WTC11 (cell line): ENCODE measurements around the gene CBX1. TPM values are rescaled to one million over a fixed set of nuclear protein-coding genes. Genes with fewer than 3 reads are reported as not detected.

Experiments
- ATAC-seq: fragments of 200-7000 bp; cut with Tn5 transposase; 2 replicates; pipeline ENCODE4 v1.10.0; 2021; ENCODE audit warnings: mild to moderate bottlenecking, moderate library complexity
- CTCF ChIA-PET: fragments of 300-600 bp; sonication (Branson Sonifier 250); formaldehyde crosslinking; loops from one replicate; lab custom pipeline; 2021; ENCODE audit warnings: antibody characterized with exemption; lab: Charles Lee
- POLR2A ChIA-PET: fragments of 350-600 bp; sonication (Branson Sonifier 250); formaldehyde crosslinking; loops from one replicate; lab custom pipeline; 2021; ENCODE audit warnings: antibody characterized with exemption; lab: Charles Lee
- DNase-seq: peaks from one replicate; pipeline ENCODE4 v3.0.0; 2021; ENCODE audit warnings: low spot score
- H3K27ac Mint-ChIP-seq: 2 replicates; pipeline ENCODE4 v1.8.0; 2021; ENCODE audit warnings: mixed read lengths
- H3K27me3 Mint-ChIP-seq: 2 replicates; pipeline ENCODE4 v1.8.0; 2021; ENCODE audit warnings: low read depth, mild to moderate bottlenecking, moderate library complexity, mixed read lengths
- H3K36me3 Mint-ChIP-seq: 2 replicates; pipeline ENCODE4 v1.8.0; 2021; ENCODE audit warnings: mixed read lengths
- H3K4me1 Mint-ChIP-seq: 2 replicates; pipeline ENCODE4 v1.8.0; 2022; ENCODE audit warnings: mixed read lengths
- H3K4me3 Mint-ChIP-seq: 2 replicates; pipeline ENCODE4 v1.8.0; 2021; ENCODE audit warnings: mild to moderate bottlenecking, moderate library complexity, mixed read lengths
- H3K9me3 Mint-ChIP-seq: 2 replicates; pipeline ENCODE4 v1.8.0; 2021; ENCODE audit warnings: mixed read lengths
- ATF1 ChIP-seq: sonication (generic); formaldehyde crosslinking; IDR thresholded peaks from 2 replicates; pipeline ENCODE4 v1.8.1; 2023; ENCODE audit warnings: mild to moderate bottlenecking, moderate library complexity, missing genetic modification reagents
- CBFB ChIP-seq: sonication (generic); formaldehyde crosslinking; IDR thresholded peaks from 2 replicates; pipeline ENCODE4 v1.8.1; 2022; ENCODE audit warnings: mild to moderate bottlenecking, low read depth, missing genetic modification reagents
- ELF4 ChIP-seq: sonication (generic); formaldehyde crosslinking; IDR thresholded peaks from 2 replicates; pipeline ENCODE4 v1.8.1; 2022; ENCODE audit warnings: low read depth, mild to moderate bottlenecking, moderate library complexity, missing genetic modification reagents
- EMX1 ChIP-seq: fragments of 250-450 bp; sonication (Bioruptor Pico); IDR thresholded peaks from 2 replicates; pipeline ENCODE4 v1.8.0; 2021; ENCODE audit warnings: mild to moderate bottlenecking
- ESRRA ChIP-seq: sonication (generic); formaldehyde crosslinking; IDR thresholded peaks from 2 replicates; pipeline ENCODE4 v1.8.1; 2022; ENCODE audit warnings: mild to moderate bottlenecking, missing genetic modification reagents, borderline replicate concordance
- FOXJ3 ChIP-seq: sonication (generic); formaldehyde crosslinking; IDR thresholded peaks from 2 replicates; pipeline ENCODE4 v1.9.0; 2021; ENCODE audit warnings: missing genetic modification reagents, mild to moderate bottlenecking, borderline replicate concordance
- GTF2I ChIP-seq: fragments of 250-450 bp; sonication (Bioruptor Pico); conservative IDR thresholded peaks from 2 replicates; pipeline ENCODE4 v1.4.0; 2021; ENCODE audit warnings: mild to moderate bottlenecking
- MYBL2 ChIP-seq: sonication (generic); formaldehyde crosslinking; IDR thresholded peaks from 2 replicates; pipeline ENCODE4 v1.8.1; 2023; ENCODE audit warnings: mild to moderate bottlenecking, moderate library complexity, missing genetic modification reagents
- NFATC4 ChIP-seq: fragments of 250-450 bp; sonication (Bioruptor Pico); IDR thresholded peaks from 2 replicates; pipeline ENCODE4 v1.9.0; 2021; ENCODE audit warnings: mild to moderate bottlenecking
- PRRX2 ChIP-seq: fragments of 250-450 bp; sonication (Bioruptor Pico); IDR thresholded peaks from 2 replicates; pipeline ENCODE4 v1.8.0; 2021; ENCODE audit warnings: mild to moderate bottlenecking
- TEAD1 ChIP-seq: sonication (generic); formaldehyde crosslinking; IDR thresholded peaks from 2 replicates; pipeline ENCODE4 v1.8.0; 2022; ENCODE audit warnings: mild to moderate bottlenecking, missing genetic modification reagents
- ZNF121 ChIP-seq: sonication (generic); formaldehyde crosslinking; IDR thresholded peaks from 2 replicates; pipeline ENCODE4 v1.8.0; 2023; ENCODE audit warnings: missing genetic modification reagents
- ZNF138 ChIP-seq: sonication (generic); formaldehyde crosslinking; conservative IDR thresholded peaks from 2 replicates; pipeline ENCODE4 v1.8.1; 2022; ENCODE audit warnings: mild to moderate bottlenecking, moderate library complexity, missing genetic modification reagents
- ZNF219 ChIP-seq: sonication (generic); formaldehyde crosslinking; IDR thresholded peaks from 2 replicates; pipeline ENCODE4 v1.8.0; 2023; ENCODE audit warnings: missing genetic modification reagents, mild to moderate bottlenecking, borderline replicate concordance
- ZNF263 ChIP-seq: sonication (generic); formaldehyde crosslinking; IDR thresholded peaks from 2 replicates; pipeline ENCODE4 v1.8.1; 2022; ENCODE audit warnings: low read depth, mild to moderate bottlenecking, moderate library complexity, missing genetic modification reagents
- ZNF317 ChIP-seq: sonication (generic); formaldehyde crosslinking; IDR thresholded peaks from 2 replicates; pipeline ENCODE4 v1.8.1; 2023; ENCODE audit warnings: low read depth, mild to moderate bottlenecking, moderate library complexity, missing genetic modification reagents, borderline replicate concordance
- ZNF416 ChIP-seq: fragments of 250-450 bp; sonication (Bioruptor Pico); IDR thresholded peaks from 2 replicates; pipeline ENCODE4 v1.9.0; 2021; ENCODE audit warnings: mild to moderate bottlenecking, inconsistent platforms
- total RNA-seq: library from RNA; stranded (reverse); gene quantifications from 3 replicates; pipeline ENCODE4 v1.2.3, GENCODE V29; 2021
- TF ChIP-seq, protein P1 (sequence below): sonication (generic); formaldehyde crosslinking; IDR thresholded peaks from 2 replicates; pipeline ENCODE4 v1.8.1; 2022; ENCODE audit warnings: missing genetic modification reagents, borderline replicate concordance
- TF ChIP-seq, protein P2 (sequence below): sonication (generic); formaldehyde crosslinking; IDR thresholded peaks from 2 replicates; pipeline ENCODE4 v1.8.1; 2023; ENCODE audit warnings: mild to moderate bottlenecking, missing genetic modification reagents
- TF ChIP-seq, protein P3 (sequence below): fragments of 250-450 bp; sonication (Bioruptor Pico); IDR thresholded peaks from 2 replicates; pipeline ENCODE4 v1.9.0; 2021; ENCODE audit warnings: mild to moderate bottlenecking
- TF ChIP-seq, protein P4 (sequence below): fragments of 250-450 bp; sonication (Bioruptor Pico); IDR thresholded peaks from 2 replicates; pipeline ENCODE4 v2.1.2; 2022; ENCODE audit warnings: mild to moderate bottlenecking, moderate library complexity
- TF ChIP-seq, protein P5 (sequence below): sonication (generic); formaldehyde crosslinking; IDR thresholded peaks from 2 replicates; pipeline ENCODE4 v1.8.1; 2023; ENCODE audit warnings: mild to moderate bottlenecking, missing genetic modification reagents, moderate library complexity
- TF ChIP-seq, protein P6 (sequence below): fragments of 250-450 bp; sonication (Bioruptor Pico); IDR thresholded peaks from 2 replicates; pipeline ENCODE4 v1.9.0; 2021; ENCODE audit warnings: moderate library complexity, mild to moderate bottlenecking, inconsistent platforms, borderline replicate concordance
- TF ChIP-seq, protein P7 (sequence below): fragments of 250-450 bp; sonication (Bioruptor Pico); IDR thresholded peaks from 2 replicates; pipeline ENCODE4 v1.9.0; 2021; ENCODE audit warnings: mild to moderate bottlenecking, borderline replicate concordance

The CBX1 gene
- total RNA-seq, 1 experiment from 2014 or later, result 162 TPM

DNA sequence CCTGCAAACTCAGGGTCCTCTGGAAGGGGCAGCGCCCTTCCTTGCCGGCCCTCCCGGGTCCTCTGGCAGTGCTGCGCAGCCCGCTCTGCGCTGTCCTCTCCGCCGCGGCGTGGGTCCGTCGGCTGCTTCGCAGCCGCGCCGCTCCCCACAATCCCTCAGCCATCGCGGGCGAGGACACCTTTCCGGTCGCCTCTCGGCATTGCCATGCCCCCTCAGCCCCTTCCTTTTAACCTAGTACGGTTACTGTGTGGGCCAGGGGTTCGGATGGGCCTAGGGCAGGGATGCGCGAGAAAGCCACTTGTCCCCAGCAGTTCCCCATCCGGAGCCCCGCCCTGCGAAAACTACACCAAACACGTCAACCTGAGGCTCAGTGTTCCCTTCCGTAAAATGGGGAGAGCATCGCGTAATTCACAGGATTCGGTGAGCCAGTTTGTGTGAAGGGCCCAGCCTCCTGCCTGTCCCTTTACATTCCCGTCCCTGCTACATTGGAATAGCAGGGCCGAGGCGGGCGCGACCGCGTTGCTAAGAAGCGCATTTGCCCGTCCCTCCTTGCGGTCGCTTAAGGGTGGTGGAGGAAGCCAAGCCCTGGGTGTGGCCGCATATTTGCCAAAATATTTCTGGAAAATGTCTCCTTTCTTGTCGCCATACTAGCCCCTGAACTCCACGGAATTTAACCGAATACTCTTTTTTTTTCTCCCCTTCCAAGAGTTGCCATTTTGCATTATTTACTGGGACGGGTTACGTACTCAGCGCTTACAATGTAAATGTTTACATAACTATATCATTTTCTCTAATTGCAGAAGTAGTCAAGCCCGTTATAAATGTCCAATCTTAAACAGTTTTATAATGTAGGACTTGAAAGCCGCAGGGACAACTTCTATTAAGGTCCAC is 76.9 kb downstream of the CBX1 start (continued):
- TF ChIP-seq ZNF121 (CRISPR knock-in tag) (no peak), MYBL2 (CRISPR knock-in tag) (no peak), NFATC4 (no peak), ZNF416 (CRISPR knock-in tag) (0 out of 2 replicates have a peak, but pooled peaks have one; percentile 8), ZNF219 (CRISPR knock-in tag) (no peak), ESRRA (CRISPR knock-in tag) (peak; percentile 51; the same call in 1 of the 2 replicates), GTF2I (CRISPR knock-in tag) (peak; percentile 97), ZNF263 (CRISPR knock-in tag) (no peak), ELF4 (CRISPR knock-in tag) (no peak), CBFB (CRISPR knock-in tag) (no peak), EMX1 (CRISPR knock-in tag) (no peak), PRRX2 (CRISPR knock-in tag) (no peak)
- TF ChIP-seq, protein P1, sequence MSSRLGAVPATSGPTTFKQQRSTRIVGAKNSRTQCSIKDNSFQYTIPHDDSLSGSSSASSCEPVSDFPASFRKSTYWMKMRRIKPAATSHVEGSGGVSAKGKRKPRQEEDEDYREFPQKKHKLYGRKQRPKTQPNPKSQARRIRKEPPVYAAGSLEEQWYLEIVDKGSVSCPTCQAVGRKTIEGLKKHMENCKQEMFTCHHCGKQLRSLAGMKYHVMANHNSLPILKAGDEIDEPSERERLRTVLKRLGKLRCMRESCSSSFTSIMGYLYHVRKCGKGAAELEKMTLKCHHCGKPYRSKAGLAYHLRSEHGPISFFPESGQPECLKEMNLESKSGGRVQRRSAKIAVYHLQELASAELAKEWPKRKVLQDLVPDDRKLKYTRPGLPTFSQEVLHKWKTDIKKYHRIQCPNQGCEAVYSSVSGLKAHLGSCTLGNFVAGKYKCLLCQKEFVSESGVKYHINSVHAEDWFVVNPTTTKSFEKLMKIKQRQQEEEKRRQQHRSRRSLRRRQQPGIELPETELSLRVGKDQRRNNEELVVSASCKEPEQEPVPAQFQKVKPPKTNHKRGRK (CRISPR knock-in tag), result no peak
- TF ChIP-seq, protein P2, sequence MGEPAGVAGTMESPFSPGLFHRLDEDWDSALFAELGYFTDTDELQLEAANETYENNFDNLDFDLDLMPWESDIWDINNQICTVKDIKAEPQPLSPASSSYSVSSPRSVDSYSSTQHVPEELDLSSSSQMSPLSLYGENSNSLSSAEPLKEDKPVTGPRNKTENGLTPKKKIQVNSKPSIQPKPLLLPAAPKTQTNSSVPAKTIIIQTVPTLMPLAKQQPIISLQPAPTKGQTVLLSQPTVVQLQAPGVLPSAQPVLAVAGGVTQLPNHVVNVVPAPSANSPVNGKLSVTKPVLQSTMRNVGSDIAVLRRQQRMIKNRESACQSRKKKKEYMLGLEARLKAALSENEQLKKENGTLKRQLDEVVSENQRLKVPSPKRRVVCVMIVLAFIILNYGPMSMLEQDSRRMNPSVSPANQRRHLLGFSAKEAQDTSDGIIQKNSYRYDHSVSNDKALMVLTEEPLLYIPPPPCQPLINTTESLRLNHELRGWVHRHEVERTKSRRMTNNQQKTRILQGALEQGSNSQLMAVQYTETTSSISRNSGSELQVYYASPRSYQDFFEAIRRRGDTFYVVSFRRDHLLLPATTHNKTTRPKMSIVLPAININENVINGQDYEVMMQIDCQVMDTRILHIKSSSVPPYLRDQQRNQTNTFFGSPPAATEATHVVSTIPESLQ (CRISPR knock-in tag), result no peak
- TF ChIP-seq, protein P3, sequence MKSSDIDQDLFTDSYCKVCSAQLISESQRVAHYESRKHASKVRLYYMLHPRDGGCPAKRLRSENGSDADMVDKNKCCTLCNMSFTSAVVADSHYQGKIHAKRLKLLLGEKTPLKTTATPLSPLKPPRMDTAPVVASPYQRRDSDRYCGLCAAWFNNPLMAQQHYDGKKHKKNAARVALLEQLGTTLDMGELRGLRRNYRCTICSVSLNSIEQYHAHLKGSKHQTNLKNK (CRISPR knock-in tag), result no peak
- TF ChIP-seq, protein P4, sequence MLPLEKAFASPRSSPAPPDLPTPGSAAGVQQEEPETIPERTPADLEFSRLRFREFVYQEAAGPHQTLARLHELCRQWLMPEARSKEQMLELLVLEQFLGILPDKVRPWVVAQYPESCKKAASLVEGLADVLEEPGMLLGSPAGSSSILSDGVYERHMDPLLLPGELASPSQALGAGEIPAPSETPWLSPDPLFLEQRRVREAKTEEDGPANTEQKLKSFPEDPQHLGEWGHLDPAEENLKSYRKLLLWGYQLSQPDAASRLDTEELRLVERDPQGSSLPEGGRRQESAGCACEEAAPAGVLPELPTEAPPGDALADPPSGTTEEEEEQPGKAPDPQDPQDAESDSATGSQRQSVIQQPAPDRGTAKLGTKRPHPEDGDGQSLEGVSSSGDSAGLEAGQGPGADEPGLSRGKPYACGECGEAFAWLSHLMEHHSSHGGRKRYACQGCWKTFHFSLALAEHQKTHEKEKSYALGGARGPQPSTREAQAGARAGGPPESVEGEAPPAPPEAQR (CRISPR knock-in tag), result no peak

DNA sequence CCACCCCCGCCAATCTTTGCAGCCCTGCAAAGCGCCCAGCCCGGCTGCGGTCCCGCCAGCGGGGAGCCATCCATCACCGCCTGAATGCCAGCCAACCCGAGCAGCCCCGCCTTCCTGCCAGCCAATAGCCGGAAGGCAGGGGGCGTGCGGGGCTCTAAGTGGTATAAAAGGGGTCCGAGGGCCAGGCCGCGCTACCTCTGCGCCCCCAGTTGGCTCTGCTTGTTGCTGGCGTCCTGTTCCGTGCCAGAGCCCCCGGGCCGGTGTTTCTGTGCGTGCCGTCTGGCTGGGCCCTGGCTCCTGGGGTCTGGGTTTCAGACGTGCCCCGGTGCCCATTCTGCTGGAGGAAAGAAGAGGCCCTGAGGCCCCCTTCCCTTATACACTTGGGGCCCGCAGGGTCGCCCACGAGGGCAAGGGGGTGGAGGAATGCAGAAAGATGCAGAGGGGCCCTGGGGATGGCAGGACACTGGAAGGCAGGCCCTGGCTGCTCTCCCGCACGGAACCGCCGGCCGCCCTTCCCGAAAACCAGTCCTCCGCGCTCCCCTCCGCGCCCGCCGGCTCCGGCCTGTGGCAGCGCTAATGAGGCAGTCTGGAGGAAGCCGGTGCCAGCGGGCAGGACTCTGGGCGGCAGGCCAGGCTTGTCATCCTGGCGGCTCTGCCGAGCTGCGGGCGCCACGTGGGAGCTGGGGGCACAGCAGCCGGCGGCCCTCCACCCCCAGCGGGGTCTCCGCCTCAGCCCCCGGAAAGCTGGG is 77.7 kb downstream of the CBX1 start:
- Mint-ChIP-seq H3K4me3 (peak overlapping the region; percentile 84), H3K9me3 (no peaks in the 10 kb centered on the region), H3K4me1 (peaks cover 25% of the 10 kb centered on the region), H3K27ac (no peak overlapping the region), H3K27me3 (peaks cover 38% of the 10 kb centered on the region), H3K36me3 (no peaks in the 10 kb centered on the region)
- peak; percentile 93 for DNase-seq
- ATAC-seq, result peak; percentile 56
- ChIA-PET POLR2A (no interaction called here), CTCF (no interaction called here)
- TF ChIP-seq ZNF317 (CRISPR knock-in tag) (no peak), ZNF138 (CRISPR knock-in tag) (0 out of 2 replicates have a peak, but pooled peaks have one; percentile 71), ATF1 (CRISPR knock-in tag) (no peak), TEAD1 (CRISPR knock-in tag) (no peak), FOXJ3 (CRISPR knock-in tag) (no peak)
- TF ChIP-seq, protein P5, sequence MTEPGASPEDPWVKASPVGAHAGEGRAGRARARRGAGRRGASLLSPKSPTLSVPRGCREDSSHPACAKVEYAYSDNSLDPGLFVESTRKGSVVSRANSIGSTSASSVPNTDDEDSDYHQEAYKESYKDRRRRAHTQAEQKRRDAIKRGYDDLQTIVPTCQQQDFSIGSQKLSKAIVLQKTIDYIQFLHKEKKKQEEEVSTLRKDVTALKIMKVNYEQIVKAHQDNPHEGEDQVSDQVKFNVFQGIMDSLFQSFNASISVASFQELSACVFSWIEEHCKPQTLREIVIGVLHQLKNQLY, result no peak
- TF ChIP-seq, protein P6, sequence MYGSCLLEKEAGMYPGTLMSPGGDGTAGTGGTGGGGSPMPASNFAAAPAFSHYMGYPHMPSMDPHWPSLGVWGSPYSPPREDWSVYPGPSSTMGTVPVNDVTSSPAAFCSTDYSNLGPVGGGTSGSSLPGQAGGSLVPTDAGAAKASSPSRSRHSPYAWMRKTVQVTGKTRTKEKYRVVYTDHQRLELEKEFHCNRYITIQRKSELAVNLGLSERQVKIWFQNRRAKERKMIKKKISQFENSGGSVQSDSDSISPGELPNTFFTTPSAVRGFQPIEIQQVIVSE, result no peak
- TF ChIP-seq, protein P7, sequence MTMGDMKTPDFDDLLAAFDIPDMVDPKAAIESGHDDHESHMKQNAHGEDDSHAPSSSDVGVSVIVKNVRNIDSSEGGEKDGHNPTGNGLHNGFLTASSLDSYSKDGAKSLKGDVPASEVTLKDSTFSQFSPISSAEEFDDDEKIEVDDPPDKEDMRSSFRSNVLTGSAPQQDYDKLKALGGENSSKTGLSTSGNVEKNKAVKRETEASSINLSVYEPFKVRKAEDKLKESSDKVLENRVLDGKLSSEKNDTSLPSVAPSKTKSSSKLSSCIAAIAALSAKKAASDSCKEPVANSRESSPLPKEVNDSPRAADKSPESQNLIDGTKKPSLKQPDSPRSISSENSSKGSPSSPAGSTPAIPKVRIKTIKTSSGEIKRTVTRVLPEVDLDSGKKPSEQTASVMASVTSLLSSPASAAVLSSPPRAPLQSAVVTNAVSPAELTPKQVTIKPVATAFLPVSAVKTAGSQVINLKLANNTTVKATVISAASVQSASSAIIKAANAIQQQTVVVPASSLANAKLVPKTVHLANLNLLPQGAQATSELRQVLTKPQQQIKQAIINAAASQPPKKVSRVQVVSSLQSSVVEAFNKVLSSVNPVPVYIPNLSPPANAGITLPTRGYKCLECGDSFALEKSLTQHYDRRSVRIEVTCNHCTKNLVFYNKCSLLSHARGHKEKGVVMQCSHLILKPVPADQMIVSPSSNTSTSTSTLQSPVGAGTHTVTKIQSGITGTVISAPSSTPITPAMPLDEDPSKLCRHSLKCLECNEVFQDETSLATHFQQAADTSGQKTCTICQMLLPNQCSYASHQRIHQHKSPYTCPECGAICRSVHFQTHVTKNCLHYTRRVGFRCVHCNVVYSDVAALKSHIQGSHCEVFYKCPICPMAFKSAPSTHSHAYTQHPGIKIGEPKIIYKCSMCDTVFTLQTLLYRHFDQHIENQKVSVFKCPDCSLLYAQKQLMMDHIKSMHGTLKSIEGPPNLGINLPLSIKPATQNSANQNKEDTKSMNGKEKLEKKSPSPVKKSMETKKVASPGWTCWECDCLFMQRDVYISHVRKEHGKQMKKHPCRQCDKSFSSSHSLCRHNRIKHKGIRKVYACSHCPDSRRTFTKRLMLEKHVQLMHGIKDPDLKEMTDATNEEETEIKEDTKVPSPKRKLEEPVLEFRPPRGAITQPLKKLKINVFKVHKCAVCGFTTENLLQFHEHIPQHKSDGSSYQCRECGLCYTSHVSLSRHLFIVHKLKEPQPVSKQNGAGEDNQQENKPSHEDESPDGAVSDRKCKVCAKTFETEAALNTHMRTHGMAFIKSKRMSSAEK (CRISPR knock-in tag), result no peak
